Measurements from ENCODE around the gene ZNF341. TPM values are rescaled to one million over a fixed set of nuclear protein-coding genes. Genes with fewer than 3 reads are reported as not detected.

The ZNF341 gene
- total and polyA plus RNA-seq, 2 of the 8 experiments (the other 6 are each of a cell fraction or from before 2014, with no cell fraction given) = 5.8 to 6.4 TPM

DNA sequence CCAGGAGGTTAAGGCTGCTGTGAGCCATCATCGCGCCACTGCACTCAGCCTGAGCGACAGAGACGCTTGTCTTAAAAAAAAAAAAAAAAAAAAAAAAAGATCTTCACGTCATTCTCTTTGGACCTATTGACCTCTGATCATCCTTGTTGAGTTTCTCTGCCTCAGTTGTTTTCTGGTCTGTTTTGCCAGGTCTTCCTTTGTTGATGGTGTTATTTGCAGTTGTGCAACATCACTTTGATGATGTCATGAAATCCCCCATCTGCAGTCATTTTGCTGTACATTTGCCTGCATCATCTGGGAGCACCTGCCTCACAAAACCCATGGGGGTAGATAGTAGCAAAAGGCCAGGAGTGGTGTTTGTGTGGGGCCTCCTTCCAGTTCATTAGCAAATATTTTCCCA lies 40.1 kb downstream of the ZNF341 start:
- H3K79me2 ChIP-seq (ENCODE audit: control insufficient read depth in 1 of 2, insufficient read depth in 2 of 2, low read length in 2 of 2) = no peaks in the 10 kb centered on the region
- H2BK5ac ChIP-seq (ENCODE audit: low read depth, low read length) = no peak overlapping the region
- H2BK20ac ChIP-seq (ENCODE audit: low read length) = no peak overlapping the region
- no peaks in the 10 kb centered on the region for H3K23me2 ChIP-seq (ENCODE audit: low read depth, low read length)
- no peak for DNase-seq (ENCODE audit: low read depth in 1 of 2, low spot score in 2 of 2)
- no peak overlapping the region for H4K8ac ChIP-seq (ENCODE audit: extremely low read depth, insufficient read depth, low read length)
- TF ChIP-seq CTBP2 (IDR thresholded peaks at IDR 0.05; ENCODE audit: borderline replicate concordance, insufficient read depth, insufficient read length, low read length) (no peak), SIRT6 (IDR thresholded peaks at IDR 0.05; ENCODE audit: low read length) (no peak), KDM1A (IDR thresholded peaks at IDR 0.05; ENCODE audit: borderline replicate concordance, low read length) (no peak), CHD2 (IDR thresholded peaks at IDR 0.05; ENCODE audit: low read length) (no peak), BCL11A (IDR thresholded peaks at IDR 0.05; ENCODE audit: low read depth in 2 of 2, low read length in 2 of 2) (no peak), CBX5 (IDR thresholded peaks at IDR 0.05; ENCODE audit: low read depth, low read length) (no peak)
- no peaks in the 10 kb centered on the region for H3K27me3 ChIP-seq (replicated peaks in 1 of 4; ENCODE audit: control insufficient read depth in 3 of 4, extremely low read depth in 1 of 4, insufficient read depth in 3 of 4, low read length in 3 of 4)
- FAIRE-seq = no peak
- H3K9ac ChIP-seq (replicated peaks in 1 of 4; ENCODE audit: extremely low read depth in 1 of 4, low read depth in 3 of 4, low read length in 3 of 4) = no peak overlapping the region
- CTCF ChIA-PET (ENCODE audit: partially characterized antibody) = no interaction called here
- H3K14ac ChIP-seq (ENCODE audit: insufficient read length) = no peak overlapping the region
- POLR2A ChIA-PET (ENCODE audit: partially characterized antibody) = no interaction called here
- H2BK120ac ChIP-seq (replicated peaks; ENCODE audit: low read depth, low read length) = no peak overlapping the region
- H2BK15ac ChIP-seq (ENCODE audit: low read length) = no peak overlapping the region
- no peak overlapping the region for H3K4me3 ChIP-seq (ENCODE audit: extremely low read depth in 1 of 4, insufficient read depth in 2 of 4, low read depth in 3 of 4, low read length in 4 of 4)
- no peaks in the 10 kb centered on the region for H3K4me1 ChIP-seq (replicated peaks in 1 of 4; ENCODE audit: control insufficient read depth in 3 of 4, insufficient read depth in 4 of 4, low read length in 3 of 4)
- H3K18ac ChIP-seq (ENCODE audit: extremely low read depth, low read length) = no peak overlapping the region
- H3K9me3 ChIP-seq (ENCODE audit: insufficient read depth in 2 of 2, low read depth in 1 of 2, low read length in 1 of 2) = no peaks in the 10 kb centered on the region
- H3K36me3 ChIP-seq (ENCODE audit: control insufficient read depth in 2 of 4, insufficient read depth in 4 of 4, low read length in 3 of 4) = no peaks in the 10 kb centered on the region
- no peak overlapping the region for H3K23ac ChIP-seq (ENCODE audit: insufficient read length)
- WGBS, 2 experiments (ENCODE audit: extremely low coverage in 1 of 2, insufficient coverage in 1 of 2, insufficient read length in 1 of 2, insufficient replicate concordance in 2 of 2, low coverage in 1 of 2, low lambda C conversion rate in 2 of 2, missing lambda C conversion rate in 1 of 2) = 89% methylated on average over 5 of the region's 5 CpGs; no CpG with 5 or more reads in 1 of the 2 experiments
- H2BK12ac ChIP-seq (ENCODE audit: low read depth, low read length) = no peak overlapping the region
- H3K79me1 ChIP-seq (ENCODE audit: low read depth, low read length) = no peaks in the 10 kb centered on the region
- no peak overlapping the region for H2AFZ ChIP-seq (ENCODE audit: low read length)
- no peak overlapping the region for H4K5ac ChIP-seq (ENCODE audit: insufficient read length, low read depth, low read length)
- no peak overlapping the region for H3K27ac ChIP-seq (ENCODE audit: low read depth, low read length)
- no peaks in the 10 kb centered on the region for H4K20me1 ChIP-seq (replicated peaks in 1 of 2; ENCODE audit: control insufficient read depth in 1 of 2, insufficient read depth in 2 of 2, low read length in 2 of 2)
- H3K4ac ChIP-seq (replicated peaks; ENCODE audit: insufficient read length, low read depth, low read length) = no peak overlapping the region
- H2AK5ac ChIP-seq (ENCODE audit: low read depth, low read length) = no peak overlapping the region
- no peak overlapping the region for H3K56ac ChIP-seq (replicated peaks; ENCODE audit: insufficient read length, low read depth, low read length)
- H3K4me2 ChIP-seq (ENCODE audit: insufficient read depth in 1 of 2, low read depth in 2 of 2, low read length in 2 of 2) = no peak overlapping the region
- no peak overlapping the region for H4K91ac ChIP-seq (replicated peaks; ENCODE audit: insufficient read length, low read length)

Data from H1 (cell line).